CD4-positive, alpha-beta T cell (primary cell): ENCODE results near the gene PLA2G4D. TPM values are rescaled to one million over a fixed set of nuclear protein-coding genes. Genes with fewer than 3 reads are reported as not detected.

ENCODE experiments used
- ATAC-seq: fragments of 200-7000 bp; cut with Tn5 transposase; one replicate; pipeline ENCODE4 v1.10.0; 2022; ENCODE audit warnings: mild to moderate bottlenecking; ENCODE audit not compliant: poor library complexity
- CTCF ChIA-PET: fragments of 350-600 bp; sonication (Branson Sonifier 250); formaldehyde crosslinking; loops from one replicate; lab custom pipeline; 2021; ENCODE audit warnings: antibody characterized with exemption, inconsistent platforms; lab: Charles Lee
- POLR2A ChIA-PET: fragments of 350-600 bp; sonication (Branson Sonifier 250); formaldehyde crosslinking; loops from one replicate; lab custom pipeline; 2021; ENCODE audit warnings: antibody characterized with exemption, inconsistent platforms; lab: Charles Lee
- DNase-seq, 14 experiments: peaks; one replicate each; pipeline ENCODE4 v3.0.0-alpha.2; 2013 to 2020; ENCODE audit warnings: mixed read lengths in 2 of 14
- H3K27ac ChIP-seq, 2 donors: one replicate each; pipeline versions ENCODE4 v1.5.1 to v1.7.0; 2013; ENCODE audit warnings: low read length in 2 of 2, low read depth in 1 of 2, mild to moderate bottlenecking in 1 of 2
- H3K27me3 ChIP-seq, 2 experiments: 1 replicate in 1 of 2; 2 replicates in 1 of 2; pipeline versions ENCODE4 v1.6.1 to v1.7.0; 2013; ENCODE audit warnings: low read length in 2 of 2, control low read depth in 1 of 2, mild to moderate bottlenecking in 1 of 2, moderate library complexity in 1 of 2; ENCODE audit not compliant: insufficient read depth in 2 of 2, control insufficient read depth in 1 of 2
- H3K36me3 ChIP-seq: one replicate; pipeline ENCODE4 v1.6.1; 2013; ENCODE audit warnings: low read length, control low read depth; ENCODE audit not compliant: insufficient read depth
- H3K4me1 ChIP-seq: one replicate; pipeline ENCODE4 v1.6.1; 2013; ENCODE audit warnings: low read length, control low read depth; ENCODE audit not compliant: insufficient read depth
- H3K4me3 ChIP-seq: one replicate; pipeline ENCODE4 v1.5.1; 2013; ENCODE audit warnings: mild to moderate bottlenecking, low read length, moderate library complexity
- H3K9me3 ChIP-seq, 2 experiments: 1 replicate in 1 of 2; 2 replicates in 1 of 2; pipeline versions ENCODE4 v1.6.1 to v1.7.0; 2013; ENCODE audit warnings: low read length in 2 of 2, mild to moderate bottlenecking in 2 of 2, control low read depth in 1 of 2, moderate library complexity in 1 of 2; ENCODE audit not compliant: control insufficient read depth in 1 of 2, insufficient read depth in 1 of 2
- H3K27ac Mint-ChIP-seq: one replicate; pipeline ENCODE4 v1.8.0; 2020; ENCODE audit warnings: mixed read lengths
- H3K27me3 Mint-ChIP-seq: one replicate; pipeline ENCODE4 v1.8.0; 2021; ENCODE audit warnings: mixed read lengths
- H3K36me3 Mint-ChIP-seq: one replicate; pipeline ENCODE4 v1.8.0; 2021; ENCODE audit warnings: low read depth, mixed read lengths
- H3K4me1 Mint-ChIP-seq: one replicate; pipeline ENCODE4 v1.8.0; 2021; ENCODE audit warnings: low read depth, mixed read lengths
- H3K4me3 Mint-ChIP-seq: one replicate; pipeline ENCODE4 v1.8.0; 2020; ENCODE audit warnings: mild to moderate bottlenecking, mixed read lengths
- H3K9me3 Mint-ChIP-seq: one replicate; pipeline ENCODE4 v1.8.0; 2020; ENCODE audit warnings: mixed read lengths
- CTCF ChIP-seq: fragments of 200-600 bp; IDR thresholded peaks from one replicate; pipeline ENCODE4 v1.8.0; 2022; ENCODE audit warnings: antibody characterized with exemption, mild to moderate bottlenecking
- intact Hi-C, 2 experiments: fragments of 100-400 bp; cut with DNase I in 1 of 2; cut with micrococcal nuclease in 1 of 2; formaldehyde crosslinking; loops; one replicate each; pipeline versions ENCODE4 v1.15.1 to v1.9.0; 2023 to 2025; cut with DNase I, micrococcal nuclease
- total RNA-seq, 174 experiments: library from RNA in 2 of 174; stranded (reverse) in 2 of 174; gene quantifications; one replicate each; pipeline ENCODE4 v1.2.3 and lab custom pipeline; 2021 to 2026

The PLA2G4D gene
- total RNA-seq, 2 experiments from 2014 or later, result not detected

GRCh38 chr15:42136513-42136912 lies 42.2 kb upstream of the PLA2G4D start:
- H3K27ac Mint-ChIP-seq, result no peak overlapping the region
- Histone ChIP-seq H3K27ac (no peak overlapping the region), H3K27me3 (no peaks in the 10 kb centered on the region), H3K36me3 (no peaks in the 10 kb centered on the region), H3K4me1 (no peaks in the 10 kb centered on the region), H3K9me3 (peaks cover 0 to 3% of the 10 kb centered on the region in 2 experiments), H3K4me3 (no peak overlapping the region)
- H3K36me3 Mint-ChIP-seq, result no peaks in the 10 kb centered on the region
- no peak overlapping the region for H3K4me3 Mint-ChIP-seq
- TF ChIP-seq CTCF, result no peak
- H3K4me1 Mint-ChIP-seq, result no peaks in the 10 kb centered on the region
- ChIA-PET CTCF (no interaction called here), POLR2A (no interaction called here)
- ATAC-seq, result no peak
- no peaks in the 10 kb centered on the region for H3K9me3 Mint-ChIP-seq
- intact Hi-C loops, result loop anchor here in 1 of 2 experiments (2.0 kb wide), 2 partner anchors 70 to 148 kb away; no protein-coding TSS in a partner anchor
- no peaks in the 10 kb centered on the region for H3K27me3 Mint-ChIP-seq
- peak in 1 of 14 experiments; percentile 2 for DNase-seq

- Mint-ChIP-seq H3K27me3 (peaks cover under 1% of the 10 kb centered on the region), H3K36me3 (no peaks in the 10 kb centered on the region), H3K27ac (no peak overlapping the region), H3K9me3 (no peaks in the 10 kb centered on the region), H3K4me1 (no peaks in the 10 kb centered on the region), H3K4me3 (no peak overlapping the region)
- DNase-seq (no peak), ATAC-seq (no peak)
- TF ChIP-seq CTCF, result no peak
- ChIA-PET CTCF (interaction anchor here (1.2 kb wide), 1 partner anchor 146 kb away, joined by 3 read pairs; no protein-coding TSS in a partner anchor), POLR2A (no interaction called here)
- intact Hi-C loops, result loop anchor here in 1 of 2 experiments (2.0 kb wide), 1 partner anchor 147 kb away; no protein-coding TSS in a partner anchor
- Histone ChIP-seq H3K4me3 (no peak overlapping the region), H3K4me1 (no peaks in the 10 kb centered on the region), H3K27ac (no peak overlapping the region), H3K36me3 (no peaks in the 10 kb centered on the region), H3K27me3 (peaks cover 0 to under 1% of the 10 kb centered on the region in 2 experiments), H3K9me3 (peaks cover 0 to 3% of the 10 kb centered on the region in 2 experiments)
These were observed 41.0 kb upstream of the PLA2G4D start for GRCh38 chr15:42135351-42135750.

GRCh38 chr15:42134617-42135245 lies 40.4 kb upstream of the PLA2G4D start:
- Histone ChIP-seq H3K27ac (no peak overlapping the region), H3K36me3 (no peaks in the 10 kb centered on the region), H3K4me3 (no peak overlapping the region), H3K27me3 (peaks cover 0 to 4% of the 10 kb centered on the region in 2 experiments), H3K9me3 (peaks cover 0 to 3% of the 10 kb centered on the region in 2 experiments), H3K4me1 (no peaks in the 10 kb centered on the region)
- no peak for ATAC-seq
- no peak for DNase-seq
- peaks cover 6% of the 10 kb centered on the region for H3K27me3 Mint-ChIP-seq
- no peaks in the 10 kb centered on the region for H3K4me1 Mint-ChIP-seq
- H3K4me3 Mint-ChIP-seq, result no peak overlapping the region
- intact Hi-C loops, result loop anchor here in 1 of 2 experiments (2.0 kb wide), 1 partner anchor 146 kb away; no protein-coding TSS in a partner anchor
- H3K27ac Mint-ChIP-seq, result no peak overlapping the region
- H3K36me3 Mint-ChIP-seq, result no peaks in the 10 kb centered on the region
- ChIA-PET CTCF (interaction anchor here (1.2 kb wide), 1 partner anchor 145 kb away, joined by 3 read pairs; no protein-coding TSS in a partner anchor), POLR2A (no interaction called here)
- no peak for TF ChIP-seq CTCF
- no peaks in the 10 kb centered on the region for H3K9me3 Mint-ChIP-seq
